ENCODE measurements around the gene SIGLECL1.
"Not testable (repeated sequence)": the region's sequence is repeated elsewhere in the genome, so short reads cannot be mapped to it uniquely, and the experiment has no call there.

SIGLECL1 gene

DNA sequence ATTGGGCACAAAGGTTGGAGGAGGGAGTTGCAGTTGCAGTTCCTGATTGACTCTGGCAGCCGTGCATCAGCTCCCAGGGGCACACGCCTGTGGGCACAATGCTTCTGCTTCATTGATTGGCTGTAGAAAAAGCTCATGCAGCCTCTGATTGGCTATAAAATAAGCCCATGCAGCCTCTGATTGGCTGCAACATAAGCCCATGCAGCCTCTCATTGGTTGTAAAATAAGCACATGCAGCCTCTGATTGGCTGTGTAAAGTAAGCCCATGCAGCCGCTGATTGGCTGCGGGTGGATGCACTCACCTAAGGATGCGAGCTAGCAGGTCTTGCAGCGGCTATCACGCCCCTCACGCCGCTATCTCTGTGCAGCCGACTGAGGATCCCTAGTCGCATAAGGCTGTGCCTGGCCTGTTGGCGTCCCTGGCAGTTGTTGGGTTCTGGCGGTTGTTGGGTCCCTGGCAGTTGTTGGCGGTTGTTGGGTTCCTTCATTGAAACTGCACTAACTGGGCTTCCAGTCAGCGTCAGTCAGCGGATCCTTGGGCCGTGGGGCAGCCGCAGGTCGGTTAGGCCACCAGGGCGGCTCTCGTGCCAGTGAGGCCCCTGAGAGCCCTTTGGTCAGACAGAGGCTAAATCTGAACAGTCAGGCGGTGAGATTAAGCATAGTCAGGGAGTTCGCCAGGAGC lies at the start of gene SIGLECL1:
Gene SIGLECL1, plus strand, starts transcription at position 295 of the 682 bp plus-strand sequence. CDS start 12,993 bp downstream, outside the sequence.
- DNase-seq (ENCODE audit: low read depth in 2 of 2), result no peak

GRCh38 chr19:51201712-51202111 lies 49.2 kb upstream of the SIGLECL1 start:
- no peak for DNase-seq (ENCODE audit: low read depth in 2 of 2)

- DNase-seq (ENCODE audit: low read depth in 2 of 2), result no peak
Measured at GRCh38 chr19:51203916-51204315, 47.0 kb upstream of the SIGLECL1 start.

GRCh38 chr19:51204321-51204720 lies 46.6 kb upstream of the SIGLECL1 start:
- DNase-seq (ENCODE audit: low read depth in 2 of 2), result no peak

DNA sequence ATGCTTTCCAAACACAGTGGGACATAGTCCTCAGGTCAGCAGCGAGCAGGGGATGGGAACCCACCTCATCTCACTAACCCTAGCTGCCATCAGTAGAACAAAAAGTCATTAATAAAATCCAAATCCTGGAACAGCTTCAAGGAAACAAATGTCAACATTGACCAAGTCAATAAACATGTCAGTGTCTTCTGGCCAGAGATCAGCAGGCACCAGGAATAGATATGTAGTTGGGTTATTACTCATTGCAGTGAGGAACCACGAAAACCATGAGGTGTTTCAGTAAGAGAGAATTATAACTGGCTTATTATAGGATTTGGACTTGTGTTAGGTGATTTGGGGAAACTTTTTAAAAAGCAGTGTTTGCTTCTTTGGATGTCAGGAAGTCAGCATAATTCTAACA lies 43.1 kb upstream of the SIGLECL1 start:
- no peak for DNase-seq (ENCODE audit: low read depth in 2 of 2)

- no peak for DNase-seq (ENCODE audit: low read depth in 2 of 2)
Measured at GRCh38 chr19:51210191-51210784, 40.6 kb upstream of the SIGLECL1 start.

GRCh38 chr19:51210874-51211361 lies 40.0 kb upstream of the SIGLECL1 start:
- not testable (repeated sequence) for DNase-seq (ENCODE audit: low read depth in 2 of 2)

DNA sequence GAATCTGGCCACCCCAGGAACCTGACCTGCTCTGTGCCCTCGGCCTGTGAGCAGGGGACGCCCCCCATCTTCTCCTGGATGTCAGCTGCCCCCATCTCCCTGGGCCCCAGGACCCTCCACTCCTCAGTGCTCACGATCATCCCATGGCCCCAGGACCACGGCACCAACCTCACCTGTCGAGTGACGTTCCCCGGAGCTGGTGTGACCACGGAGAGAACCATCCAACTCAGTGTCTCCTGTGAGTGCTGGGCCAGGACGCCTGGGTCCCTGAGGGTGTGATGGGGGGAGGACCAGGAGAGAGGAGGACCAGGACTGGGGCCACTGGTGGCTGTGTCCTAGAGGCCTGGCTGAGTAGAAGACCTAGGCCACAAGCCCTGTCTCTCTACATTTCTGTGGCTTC lies 39.0 kb upstream of the SIGLECL1 start:
- DNase-seq (ENCODE audit: low read depth in 2 of 2), result no peak

DNA sequence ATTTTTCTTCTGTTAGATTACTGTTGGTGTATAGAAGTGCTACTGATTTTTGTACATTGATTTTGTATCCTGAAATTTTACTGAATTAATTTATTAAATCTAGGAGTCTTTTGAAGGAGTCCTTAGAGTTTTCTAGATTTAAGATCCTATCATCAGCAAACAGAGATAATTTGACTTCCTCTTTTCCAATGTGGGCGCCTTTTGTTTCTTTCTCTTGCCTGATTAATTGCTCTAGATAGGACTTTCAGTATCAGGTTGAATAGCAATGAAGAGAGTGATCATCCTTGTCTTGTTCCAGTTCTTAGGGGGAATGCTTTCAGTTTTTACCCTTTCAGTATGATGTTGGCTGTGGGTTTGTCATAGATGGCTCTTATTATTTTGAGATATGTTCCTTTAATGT lies 31.6 kb upstream of the SIGLECL1 start:
- no peak for DNase-seq (ENCODE audit: low read depth in 2 of 2)

DNA sequence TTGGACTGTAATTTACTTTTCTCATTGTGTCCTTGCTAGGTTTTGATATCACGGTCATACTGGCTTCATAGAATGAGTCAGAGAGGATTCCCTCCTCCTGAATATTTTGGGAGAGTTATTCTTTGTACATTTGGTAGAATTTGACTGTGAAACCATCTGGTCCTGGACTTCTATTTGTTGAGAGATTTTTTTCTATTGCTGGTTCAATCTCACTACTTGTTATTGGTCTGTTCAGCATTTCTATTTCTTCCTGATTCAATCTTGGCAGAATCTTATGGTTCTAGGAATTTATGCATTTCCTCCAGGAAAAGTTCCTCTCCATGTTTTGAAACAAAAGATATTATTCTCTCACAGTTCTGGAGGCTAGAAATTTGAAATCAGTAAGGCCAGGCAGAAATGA lies 30.9 kb upstream of the SIGLECL1 start:
- no peak for DNase-seq (ENCODE audit: low read depth in 2 of 2)

DNA sequence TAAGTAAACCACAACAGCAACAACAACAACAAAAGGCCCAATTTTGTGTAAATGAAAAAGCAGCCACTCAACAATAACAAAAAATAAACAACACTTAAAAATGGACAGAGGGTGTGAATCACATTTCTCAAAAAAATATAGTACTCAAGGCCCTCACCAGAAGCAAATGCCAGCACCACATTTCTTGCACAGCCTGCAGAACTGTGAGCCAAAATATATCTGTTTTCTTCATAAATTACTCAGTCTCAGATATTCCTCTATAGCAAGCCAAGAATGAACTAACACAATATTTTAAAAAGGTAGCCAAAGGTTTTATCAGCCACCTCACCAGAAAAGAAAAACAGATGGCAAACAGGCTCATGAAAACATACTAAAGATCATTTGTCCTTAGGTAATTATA lies 29.9 kb upstream of the SIGLECL1 start:
- no peak for DNase-seq (ENCODE audit: low read depth in 2 of 2)

DNA sequence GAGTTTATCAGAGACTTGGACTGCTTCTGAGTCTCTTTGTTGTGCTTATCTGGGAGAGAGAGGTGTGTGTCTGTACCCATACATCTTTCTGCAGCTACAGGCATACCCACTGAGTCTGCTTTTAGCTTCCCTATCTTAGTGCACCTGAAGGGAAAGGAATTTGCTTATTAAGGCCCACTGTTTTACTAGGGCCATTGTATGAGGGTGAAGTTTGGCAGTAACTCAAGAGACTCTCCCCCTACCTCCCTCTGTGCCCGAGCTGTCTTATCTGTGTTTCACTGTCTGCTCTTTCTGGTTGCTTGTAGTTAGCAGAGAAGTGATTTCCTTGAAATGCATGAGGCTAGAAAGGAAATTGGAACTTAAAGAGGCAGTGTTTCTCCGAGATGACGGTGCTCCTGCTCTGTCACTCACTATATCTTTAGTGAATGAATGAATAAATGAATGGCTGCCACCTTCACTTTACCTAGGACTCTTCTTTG lies 26.7 kb upstream of the SIGLECL1 start:
- no peak for DNase-seq (ENCODE audit: low read depth in 2 of 2)

DNA sequence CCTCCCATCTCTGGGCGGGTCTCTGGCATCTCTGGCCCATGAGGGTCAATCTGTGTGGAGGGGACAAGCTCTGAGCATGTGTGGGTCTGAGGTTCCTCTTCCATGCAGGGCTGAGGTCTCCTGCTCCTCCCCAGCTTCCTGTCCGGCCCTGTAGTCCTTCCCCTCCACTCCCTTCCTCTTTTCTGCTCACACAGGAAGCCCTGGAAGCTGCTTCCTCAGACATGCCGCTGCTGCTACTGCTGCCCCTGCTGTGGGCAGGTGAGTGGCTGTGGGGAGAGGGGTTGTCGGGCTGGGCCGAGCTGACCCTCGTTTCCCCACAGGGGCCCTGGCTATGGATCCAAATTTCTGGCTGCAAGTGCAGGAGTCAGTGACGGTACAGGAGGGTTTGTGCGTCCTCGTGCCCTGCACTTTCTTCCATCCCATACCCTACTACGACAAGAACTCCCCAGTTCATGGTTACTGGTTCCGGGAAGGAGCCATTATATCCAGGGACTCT lies 25.9 kb upstream of the SIGLECL1 start, which contains the start of gene CD33:
Gene CD33, plus strand, starts transcription at position 183 of the 496 bp plus-strand sequence. Its CDS starts 39 bp downstream, at position 222.
- DNase-seq (ENCODE audit: low read depth in 2 of 2), result not testable (repeated sequence)

DNA sequence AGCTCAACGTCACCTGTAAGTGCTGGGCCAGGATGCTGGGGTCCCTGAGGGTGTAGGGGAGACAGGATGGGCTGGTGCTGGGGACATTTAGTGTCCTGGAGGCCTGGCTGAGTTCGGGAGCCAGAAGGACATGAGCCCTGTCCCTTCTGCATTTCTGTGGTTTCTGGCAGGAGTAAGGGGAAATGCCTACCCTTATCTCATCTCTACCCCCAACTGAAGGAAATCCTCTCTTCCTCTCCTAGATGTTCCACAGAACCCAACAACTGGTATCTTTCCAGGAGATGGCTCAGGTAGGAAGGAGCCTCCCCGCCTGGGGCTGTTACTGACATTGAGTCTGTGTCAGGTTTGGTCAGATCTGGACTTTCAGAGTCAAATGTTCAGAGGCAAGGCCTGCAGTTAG lies 24.8 kb upstream of the SIGLECL1 start:
- DNase-seq (ENCODE audit: low read depth in 2 of 2), result no peak

DNA sequence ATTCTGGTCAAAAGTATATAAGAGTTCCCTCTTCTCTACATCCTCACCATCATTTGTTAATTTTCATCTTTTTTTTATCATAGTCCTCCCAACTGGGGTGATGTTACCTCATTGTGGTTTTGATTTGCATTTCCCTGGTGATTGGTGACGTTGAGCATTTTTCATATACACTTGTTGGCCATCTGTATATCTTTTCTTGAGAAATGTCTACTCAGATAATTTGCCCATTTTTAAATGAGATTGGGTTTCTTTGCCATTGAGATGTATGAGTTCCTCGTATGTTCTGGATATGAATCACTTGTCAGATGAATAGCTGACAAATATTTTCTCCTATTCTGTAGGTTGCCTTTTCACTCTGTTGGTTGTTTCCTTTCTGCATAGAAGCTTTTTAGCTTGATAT lies 23.6 kb upstream of the SIGLECL1 start:
- no peak for DNase-seq (ENCODE audit: low read depth in 2 of 2)

DNA sequence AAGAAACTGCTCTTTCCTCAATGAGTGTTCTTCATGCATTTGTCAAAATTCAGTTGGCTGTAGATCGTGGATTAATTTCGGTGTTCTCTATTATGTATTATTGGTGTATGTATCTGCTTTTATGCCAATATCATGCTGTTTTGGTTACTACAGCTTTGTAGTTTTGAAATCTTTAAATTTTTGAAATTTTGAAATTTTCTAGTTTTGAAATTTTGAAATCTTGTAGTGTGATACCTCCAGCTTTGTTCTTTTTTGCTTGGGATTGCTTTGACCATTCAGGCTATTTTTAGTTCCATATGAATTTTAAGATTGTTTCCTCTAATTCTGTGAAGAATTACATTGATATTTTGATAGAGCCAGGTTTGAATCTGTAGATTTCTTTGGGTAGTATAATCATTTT lies 22.9 kb upstream of the SIGLECL1 start:
- DNase-seq (ENCODE audit: low read depth in 2 of 2), result no peak

DNA sequence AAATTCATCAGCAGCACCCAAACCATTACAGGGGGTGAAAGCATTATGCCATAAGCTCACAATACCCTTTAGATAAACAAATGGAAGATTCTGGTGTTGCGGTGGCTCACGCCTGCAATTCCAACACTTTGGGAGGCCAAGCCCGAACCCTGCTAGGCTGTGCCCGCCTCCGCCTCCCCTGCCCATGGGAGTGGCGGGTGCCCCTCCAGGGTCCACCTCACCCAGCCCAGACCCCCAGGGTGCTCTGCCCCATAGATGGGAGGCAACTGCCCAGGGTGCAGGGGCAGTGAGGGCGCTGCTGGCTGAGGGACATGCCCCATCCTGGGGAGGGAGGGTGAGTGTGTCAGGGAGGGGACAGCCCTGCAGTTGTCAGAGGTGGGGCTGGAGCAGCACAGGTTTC lies 10.0 kb upstream of the SIGLECL1 start:
- DNase-seq (ENCODE audit: low read depth in 2 of 2), result no peak

GRCh38 chr19:51242881-51243630 lies 7.8 kb upstream of the SIGLECL1 start:
- no peak for DNase-seq (ENCODE audit: low read depth in 2 of 2)

- DNase-seq (ENCODE audit: low read depth in 2 of 2), result no peak
Measured at GRCh38 chr19:51246164-51246552, 4.7 kb upstream of the SIGLECL1 start.

DNA sequence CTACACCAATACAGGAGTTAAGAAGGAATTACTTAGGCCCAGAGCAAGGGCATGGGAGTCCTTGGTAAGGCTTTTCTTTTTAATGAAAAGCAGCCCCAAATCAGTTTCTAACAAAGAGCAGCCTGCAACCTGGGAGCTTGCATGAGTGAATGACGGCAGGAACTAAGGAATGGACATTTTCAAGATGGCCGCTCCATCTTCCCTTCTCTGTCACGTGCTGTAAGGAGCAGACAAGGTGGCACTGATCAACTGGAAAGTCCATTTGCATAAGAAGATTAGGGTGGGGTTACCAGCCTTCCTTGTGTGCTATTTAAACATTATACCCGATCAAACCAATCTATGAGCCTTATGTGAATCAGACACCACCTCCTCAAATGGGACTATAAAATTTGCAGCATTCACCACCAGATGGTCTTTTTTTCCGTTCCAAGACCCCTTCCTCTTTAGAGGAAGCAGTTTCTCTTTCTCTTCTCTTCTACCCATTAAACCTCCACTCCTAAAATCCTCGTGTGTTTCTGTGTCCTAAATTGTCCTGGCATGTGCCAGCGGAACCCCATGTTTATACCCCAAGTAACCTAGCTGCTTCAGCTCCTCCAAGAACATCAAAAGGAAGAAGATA lies 2.8 kb upstream of the SIGLECL1 start:
- no peak for DNase-seq (ENCODE audit: low read depth in 2 of 2)

DNA sequence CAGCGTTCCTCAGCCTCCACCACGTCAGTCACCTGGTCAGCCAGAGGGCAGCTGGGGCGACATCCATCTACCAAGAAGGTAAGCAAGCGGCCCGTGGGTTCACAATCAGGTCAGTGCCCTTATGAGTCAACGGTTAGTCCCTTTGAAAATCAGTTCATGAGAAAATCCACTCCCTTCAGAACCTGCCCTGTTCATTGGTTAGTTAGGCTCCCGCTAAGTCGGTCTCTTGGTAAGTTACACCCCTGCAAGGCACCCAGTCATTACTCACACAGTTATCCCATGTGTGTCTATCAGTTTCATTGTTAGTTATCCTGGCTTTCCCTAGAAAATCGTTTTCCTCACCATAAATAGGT lies 564 bp downstream of the SIGLECL1 start:
- DNase-seq (ENCODE audit: low read depth in 2 of 2), result no peak
